ENCODE measurements around the gene CACNA1B.

DNA sequence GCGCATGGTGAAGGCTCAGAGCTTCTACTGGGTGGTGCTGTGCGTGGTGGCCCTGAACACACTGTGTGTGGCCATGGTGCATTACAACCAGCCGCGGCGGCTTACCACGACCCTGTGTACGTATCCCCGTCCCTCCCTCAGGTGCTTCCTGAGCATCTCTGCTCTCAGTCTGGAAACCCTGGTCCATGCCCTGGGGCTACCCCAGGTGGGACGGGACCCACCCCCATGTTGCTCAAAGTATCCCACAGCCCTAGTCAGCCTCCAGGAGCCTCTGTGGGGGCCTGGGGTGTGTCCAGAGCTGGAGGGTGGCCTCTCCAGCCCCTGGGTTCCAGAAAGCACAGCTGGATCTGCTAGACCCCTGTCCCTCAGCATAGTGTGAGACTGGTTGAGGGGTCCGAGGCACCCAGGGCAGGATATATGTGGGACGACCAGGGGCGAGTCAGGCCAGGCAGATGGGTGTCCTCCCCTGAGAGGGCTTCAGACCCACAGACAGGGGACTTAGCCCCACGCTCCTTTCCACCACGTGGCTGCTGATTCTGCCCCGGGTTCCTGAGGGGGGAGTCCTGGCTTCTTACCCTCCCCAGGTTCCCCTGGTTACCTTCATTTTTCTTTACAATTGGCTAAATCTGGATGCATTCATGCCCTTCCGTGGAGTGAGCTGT is 94.0 kb downstream of the CACNA1B start:
- TF ChIP-seq, protein P1, sequence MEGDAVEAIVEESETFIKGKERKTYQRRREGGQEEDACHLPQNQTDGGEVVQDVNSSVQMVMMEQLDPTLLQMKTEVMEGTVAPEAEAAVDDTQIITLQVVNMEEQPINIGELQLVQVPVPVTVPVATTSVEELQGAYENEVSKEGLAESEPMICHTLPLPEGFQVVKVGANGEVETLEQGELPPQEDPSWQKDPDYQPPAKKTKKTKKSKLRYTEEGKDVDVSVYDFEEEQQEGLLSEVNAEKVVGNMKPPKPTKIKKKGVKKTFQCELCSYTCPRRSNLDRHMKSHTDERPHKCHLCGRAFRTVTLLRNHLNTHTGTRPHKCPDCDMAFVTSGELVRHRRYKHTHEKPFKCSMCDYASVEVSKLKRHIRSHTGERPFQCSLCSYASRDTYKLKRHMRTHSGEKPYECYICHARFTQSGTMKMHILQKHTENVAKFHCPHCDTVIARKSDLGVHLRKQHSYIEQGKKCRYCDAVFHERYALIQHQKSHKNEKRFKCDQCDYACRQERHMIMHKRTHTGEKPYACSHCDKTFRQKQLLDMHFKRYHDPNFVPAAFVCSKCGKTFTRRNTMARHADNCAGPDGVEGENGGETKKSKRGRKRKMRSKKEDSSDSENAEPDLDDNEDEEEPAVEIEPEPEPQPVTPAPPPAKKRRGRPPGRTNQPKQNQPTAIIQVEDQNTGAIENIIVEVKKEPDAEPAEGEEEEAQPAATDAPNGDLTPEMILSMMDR (IDR thresholded peaks at IDR 0.05): no peak
- no peak for TF ChIP-seq EZH2 (IDR thresholded peaks at IDR 0.05; ENCODE audit: borderline replicate concordance, insufficient read depth, low read depth, low read length, poor library complexity, severe bottlenecking)
